ENCODE results near the gene WDR62.

Gene WDR62

GRCh38 chr19:36139473-36140303, 85.0 kb downstream of the WDR62 start, which contains the start of gene CAPNS1 (continued):
- TF ChIP-seq ZBTB21 (tag by site-specific recombination; IDR thresholded peaks at IDR 0.05) (peak; percentile 81), ZNF391 (tag by site-specific recombination; IDR thresholded peaks at IDR 0.05; ENCODE audit: borderline replicate concordance, low read depth) (peak; percentile 69; the same call in 1 of the 2 replicates), ZIC2 (tag by site-specific recombination; IDR thresholded peaks at IDR 0.05) (peak; percentile 98), ZSCAN16 (tag by site-specific recombination; IDR thresholded peaks at IDR 0.05) (0 out of 2 replicates have a peak, but pooled peaks have one; percentile 45), PRDM4 (tag by site-specific recombination; IDR thresholded peaks at IDR 0.05) (peak; percentile 55)

- ChIA-PET CTCF (interaction anchor here (0.6 to 1.2 kb wide), 6 partner anchors 13 to 540 kb away, joined by 3 to 5 read pairs (median 3); no protein-coding TSS in a partner anchor), POLR2A (interaction anchor here (0.5 to 5.4 kb wide), 15 partner anchors 11 to 596 kb away, joined by 3 to 87 read pairs (median 5); partner anchors contain the start of genes COX7A1, POLR2I, TBCB and THAP8)
- H3K4me3 ChIP-seq (ENCODE audit: low read depth, low read length): peak overlapping the region; percentile 80
- peaks cover 30% of the 10 kb centered on the region in 2 experiments for H3K36me3 ChIP-seq (ENCODE audit: control insufficient read depth in 2 of 2, insufficient read depth in 1 of 2, low read length in 2 of 2)
- H3K9me3 ChIP-seq (ENCODE audit: control insufficient read depth, insufficient read depth, low read depth, low read length): no peaks in the 10 kb centered on the region
- peak overlapping the region; percentile 94 for H3K27ac ChIP-seq (ENCODE audit: extremely low read depth, low read depth, low read length)
- peaks cover 14% of the 10 kb centered on the region for H3K4me1 ChIP-seq (ENCODE audit: control insufficient read depth, insufficient read depth, low read length)
- TF ChIP-seq ZBTB20 (tag by site-specific recombination; IDR thresholded peaks at IDR 0.05) (peak; percentile 98), PRDM4 (tag by site-specific recombination; IDR thresholded peaks at IDR 0.05) (peak; percentile 18; the same call in 1 of the 2 replicates), ZFHX2 (tag by site-specific recombination; conservative IDR thresholded peaks at IDR 0.05) (peak; percentile 68), SCRT2 (tag by site-specific recombination; IDR thresholded peaks at IDR 0.05) (no peak), KLF7 (tag by site-specific recombination; IDR thresholded peaks at IDR 0.05; ENCODE audit: borderline replicate concordance) (peak; percentile 86; the same call in 1 of the 2 replicates), ZNF335 (tag by site-specific recombination; conservative IDR thresholded peaks at IDR 0.05) (peak; percentile 93), ZNF398 (tag by site-specific recombination; IDR thresholded peaks at IDR 0.05) (peak; percentile 79), ZNF776 (tag by site-specific recombination; IDR thresholded peaks at IDR 0.05; ENCODE audit: borderline replicate concordance) (no peak), ZNF629 (tag by site-specific recombination; IDR thresholded peaks at IDR 0.05) (peak; percentile 42), OVOL3 (tag by site-specific recombination; IDR thresholded peaks at IDR 0.05) (0 out of 2 replicates have a peak, but pooled peaks have one; percentile 21), KLF1 (tag by site-specific recombination; IDR thresholded peaks at IDR 0.05) (peak; percentile 90), YY2 (tag by site-specific recombination; IDR thresholded peaks at IDR 0.05) (peak; percentile 21; the same call in 1 of the 2 replicates), KLF17 (tag by site-specific recombination; IDR thresholded peaks at IDR 0.05) (peak; percentile 90), ZNF76 (tag by site-specific recombination; IDR thresholded peaks at IDR 0.05; ENCODE audit: borderline replicate concordance, low read depth) (peak; percentile 13; the same call in 1 of the 2 replicates), GLIS2 (tag by site-specific recombination; IDR thresholded peaks at IDR 0.05) (peak; percentile 97), BCL6B (tag by site-specific recombination; IDR thresholded peaks at IDR 0.05) (no peak), ZNF10 (tag by site-specific recombination; IDR thresholded peaks at IDR 0.05) (no peak), IKZF3 (tag by site-specific recombination; IDR thresholded peaks at IDR 0.05) (no peak; the same call in 1 of the 2 replicates), ZNF843 (tag by site-specific recombination; IDR thresholded peaks at IDR 0.05) (no peak)
Measured at GRCh38 chr19:36140304-36141038, 85.8 kb downstream of the WDR62 start.

Data from HEK293 (cell line).